Tibial nerve (tissue), 4 donors: Measurements from ENCODE around the gene MYRF. TPM values are rescaled to one million over a fixed set of nuclear protein-coding genes. Genes with fewer than 3 reads are reported as not detected.
A peak's percentile ranks its signal among the peaks of the same experiment; 100 is the strongest.

Source experiments
- DNase-seq, 2 donors: peaks; one replicate each; pipeline ENCODE4 v3.0.0-alpha.2; 2019; ENCODE audit warnings: low spot score in 2 of 2
- H3K27ac ChIP-seq, 4 donors: fragments of 200-600 bp; sonication (generic) in 3 of 4; one replicate each; pipeline ENCODE4 v1.5.1; 2017 to 2019; ENCODE audit warnings: mild to moderate bottlenecking in 1 of 4
- H3K27me3 ChIP-seq, 2 donors: fragments of 200-600 bp; sonication (generic) in 1 of 2; one replicate each; pipeline versions ENCODE4 v1.5.1 to v1.6.0; 2017 to 2019
- H3K36me3 ChIP-seq, 3 donors: fragments of 200-600 bp; sonication (generic); one replicate each; pipeline ENCODE4 v1.5.1; 2018 to 2019
- H3K4me1 ChIP-seq, 4 donors: fragments of 200-600 bp; sonication (generic) in 3 of 4; one replicate each; pipeline ENCODE4 v1.5.1; 2017 to 2019
- H3K4me3 ChIP-seq, 4 donors: fragments of 200-600 bp; sonication (generic) in 3 of 4; one replicate each; pipeline ENCODE4 v1.5.1; 2017 to 2019; ENCODE audit warnings: mild to moderate bottlenecking in 1 of 4, moderate library complexity in 1 of 4
- H3K9me3 ChIP-seq, 4 donors: fragments of 200-600 bp; sonication (generic) in 3 of 4; one replicate each; pipeline ENCODE4 v1.5.1; 2017 to 2019
- EP300 ChIP-seq, 2 donors: sonication (generic); formaldehyde crosslinking; IDR thresholded peaks; one replicate each; pipeline ENCODE4 v1.6.1; 2017; ENCODE audit warnings: antibody characterized with exemption in 2 of 2, mild to moderate bottlenecking in 1 of 2
- POLR2A ChIP-seq, 2 donors: fragments of 450-650 bp; IDR thresholded peaks; one replicate each; pipeline ENCODE4 v1.6.1; 2017; ENCODE audit warnings: antibody characterized with exemption in 2 of 2, mild to moderate bottlenecking in 2 of 2, moderate library complexity in 2 of 2
- WGBS, 2 donors: methylation state at CpG; one replicate each; pipeline ENCODE4 v1.1.5; 2018; 5-methylcytosine and 5-hydroxymethylcytosine counted together
- total RNA-seq, 4 donors: library from RNA; depleted of rRNA; stranded (reverse); fragments of >200 nt; gene quantifications; one replicate each; pipeline ENCODE4 v1.1.0, GENCODE V29; 2016
- TF ChIP-seq, protein P1 (sequence below), 5 experiments: fragments of 200-600 bp in 3 of 5; fragments of 450-650 bp in 2 of 5; sonication (generic) in 3 of 5; IDR thresholded peaks; one replicate each; pipeline ENCODE4 v1.5.1; 2016 to 2019; ENCODE audit warnings: antibody characterized with exemption in 5 of 5, mild to moderate bottlenecking in 3 of 5, moderate library complexity in 2 of 5

MYRF gene
- total RNA-seq, 4 donors from 2014 or later: 1.0 to 7.5 (median 2.1) TPM

DNA sequence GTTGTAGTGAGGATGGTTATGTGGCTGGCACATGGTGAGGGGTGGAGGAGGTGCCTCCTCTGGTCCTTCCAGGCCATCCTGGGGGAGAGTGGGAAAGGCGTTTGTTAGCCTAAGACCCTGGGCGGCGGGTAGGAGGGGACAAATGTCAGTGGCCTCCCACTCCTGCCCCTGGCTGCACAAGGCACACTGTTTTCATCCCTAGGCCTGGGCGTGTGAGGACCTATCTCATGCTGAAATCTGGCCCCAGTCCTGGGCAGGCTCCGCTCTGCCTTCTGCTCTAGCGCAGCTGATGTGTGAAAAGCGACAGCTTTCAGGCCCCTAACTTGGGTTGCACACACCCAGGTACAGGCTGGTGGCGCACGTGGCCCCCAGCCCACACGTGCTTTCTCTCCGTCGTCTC is 40.1 kb upstream of the MYRF start:
- Histone ChIP-seq H3K9me3 (no peaks in the 10 kb centered on the region), H3K27me3 (no peaks in the 10 kb centered on the region), H3K36me3 (no peaks in the 10 kb centered on the region), H3K27ac (peak overlapping the region in 2 of 4 donors; percentile 14 to 52), H3K4me3 (no peak overlapping the region), H3K4me1 (peaks cover 0 to 8% (median under 1%) of the 10 kb centered on the region in 4 donors)
- 65 to 70% methylated on average over 12 of the region's 12 CpGs for WGBS, 2 donors
- DNase-seq: no peak
- no peak for TF ChIP-seq EP300 (IDR thresholded peaks at IDR 0.05)
- TF ChIP-seq, protein P1, sequence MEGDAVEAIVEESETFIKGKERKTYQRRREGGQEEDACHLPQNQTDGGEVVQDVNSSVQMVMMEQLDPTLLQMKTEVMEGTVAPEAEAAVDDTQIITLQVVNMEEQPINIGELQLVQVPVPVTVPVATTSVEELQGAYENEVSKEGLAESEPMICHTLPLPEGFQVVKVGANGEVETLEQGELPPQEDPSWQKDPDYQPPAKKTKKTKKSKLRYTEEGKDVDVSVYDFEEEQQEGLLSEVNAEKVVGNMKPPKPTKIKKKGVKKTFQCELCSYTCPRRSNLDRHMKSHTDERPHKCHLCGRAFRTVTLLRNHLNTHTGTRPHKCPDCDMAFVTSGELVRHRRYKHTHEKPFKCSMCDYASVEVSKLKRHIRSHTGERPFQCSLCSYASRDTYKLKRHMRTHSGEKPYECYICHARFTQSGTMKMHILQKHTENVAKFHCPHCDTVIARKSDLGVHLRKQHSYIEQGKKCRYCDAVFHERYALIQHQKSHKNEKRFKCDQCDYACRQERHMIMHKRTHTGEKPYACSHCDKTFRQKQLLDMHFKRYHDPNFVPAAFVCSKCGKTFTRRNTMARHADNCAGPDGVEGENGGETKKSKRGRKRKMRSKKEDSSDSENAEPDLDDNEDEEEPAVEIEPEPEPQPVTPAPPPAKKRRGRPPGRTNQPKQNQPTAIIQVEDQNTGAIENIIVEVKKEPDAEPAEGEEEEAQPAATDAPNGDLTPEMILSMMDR (IDR thresholded peaks at IDR 0.05): no peak
- TF ChIP-seq POLR2A (IDR thresholded peaks at IDR 0.05): no peak

DNA sequence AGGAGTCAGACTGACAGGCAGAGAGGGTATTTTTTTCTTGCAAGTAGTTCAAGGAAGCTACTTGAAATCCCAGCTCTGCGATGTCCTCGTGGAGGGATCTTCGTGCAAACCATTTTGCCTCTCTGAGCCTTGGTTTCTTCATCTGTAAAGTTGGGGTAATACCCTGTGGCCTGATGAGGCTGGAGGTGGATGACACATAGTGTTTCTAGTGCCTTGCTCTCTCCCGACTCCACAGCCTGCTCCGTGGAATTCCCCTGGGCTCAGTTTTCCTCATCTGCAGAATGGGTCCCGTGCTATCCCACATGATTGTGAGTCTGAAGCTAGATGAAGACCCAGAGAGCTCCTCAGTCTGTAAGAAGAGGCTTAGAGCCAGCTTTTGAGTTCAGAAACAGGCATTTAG is 39.6 kb upstream of the MYRF start:
- 91 to 95% methylated on average over 6 of the region's 6 CpGs for WGBS, 2 donors

DNA sequence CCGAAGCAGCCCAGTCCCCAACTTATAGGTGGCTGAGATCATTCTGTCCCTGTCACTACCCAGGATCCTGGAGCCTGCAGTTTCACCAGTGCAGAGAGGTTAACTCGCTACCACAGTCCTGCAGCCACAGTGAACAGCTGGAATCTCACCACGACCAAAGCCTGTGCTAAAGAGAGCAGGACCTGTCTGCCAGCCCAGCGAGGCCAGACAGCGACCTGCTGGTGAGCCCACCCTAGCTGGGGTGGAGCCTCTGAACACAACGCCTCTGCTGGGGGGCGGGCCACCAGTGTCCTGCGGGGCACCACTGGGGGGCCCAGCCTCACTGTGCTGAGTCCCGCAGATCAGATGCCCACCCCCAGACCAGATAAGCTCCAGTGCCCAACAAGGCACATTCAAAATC is 39.0 kb upstream of the MYRF start:
- WGBS, 2 donors: 63 to 81% methylated on average over 4 to 7 of the region's 9 CpGs
- no peaks in the 10 kb centered on the region for H3K36me3 ChIP-seq

More for the DNA sequence above, 39.6 kb upstream of the MYRF start:
- Histone ChIP-seq H3K36me3 (no peaks in the 10 kb centered on the region), H3K9me3 (no peaks in the 10 kb centered on the region), H3K27ac (peak overlapping the region in 2 of 4 donors; percentile 14 to 52), H3K4me1 (peaks cover 0 to 13% (median 3%) of the 10 kb centered on the region in 4 donors), H3K27me3 (no peaks in the 10 kb centered on the region), H3K4me3 (no peak overlapping the region)
- DNase-seq: no peak
- TF ChIP-seq, protein P1 (IDR thresholded peaks at IDR 0.05): no peak
- TF ChIP-seq POLR2A (IDR thresholded peaks at IDR 0.05): no peak
- no peak for TF ChIP-seq EP300 (IDR thresholded peaks at IDR 0.05)

DNA sequence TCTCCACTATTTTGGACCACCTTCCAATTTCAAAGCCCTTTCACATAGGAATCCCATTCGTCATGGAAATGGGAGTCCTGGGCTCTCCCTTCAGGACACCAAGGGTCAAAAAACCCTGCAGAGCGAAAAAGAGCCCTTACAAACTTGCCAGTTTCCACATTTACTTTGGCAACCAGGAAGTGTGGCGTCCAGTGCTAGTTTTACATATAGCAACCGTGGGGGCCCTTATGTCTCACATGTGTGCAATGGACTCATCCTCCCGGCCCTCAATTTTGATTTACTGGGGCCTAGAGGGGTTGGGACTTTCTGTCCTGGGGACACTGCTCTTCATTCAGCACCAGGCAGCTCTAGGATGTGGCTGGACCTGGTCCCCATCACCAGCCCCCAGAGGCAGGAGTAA is 38.5 kb upstream of the MYRF start:
- Histone ChIP-seq H3K36me3 (no peaks in the 10 kb centered on the region), H3K4me3 (no peak overlapping the region), H3K27ac (no peak overlapping the region), H3K9me3 (no peaks in the 10 kb centered on the region), H3K4me1 (peaks cover 0 to 23% (median 8%) of the 10 kb centered on the region in 4 donors), H3K27me3 (no peaks in the 10 kb centered on the region)
- 38 to 45% methylated on average over 4 to 5 of the region's 5 CpGs for WGBS, 2 donors
- no peak for TF ChIP-seq POLR2A (IDR thresholded peaks at IDR 0.05)
- DNase-seq: no peak

More for the DNA sequence above, 39.0 kb upstream of the MYRF start:
- no peak overlapping the region for H3K4me3 ChIP-seq
- H3K9me3 ChIP-seq: no peaks in the 10 kb centered on the region
- H3K27ac ChIP-seq: no peak overlapping the region
- H3K4me1 ChIP-seq: peaks cover 0 to 19% (median 8%) of the 10 kb centered on the region in 4 donors
- no peaks in the 10 kb centered on the region for H3K27me3 ChIP-seq
- DNase-seq: no peak
- TF ChIP-seq EP300 (IDR thresholded peaks at IDR 0.05) (no peak), POLR2A (IDR thresholded peaks at IDR 0.05) (no peak)
- TF ChIP-seq, protein P1 (IDR thresholded peaks at IDR 0.05): no peak

DNA sequence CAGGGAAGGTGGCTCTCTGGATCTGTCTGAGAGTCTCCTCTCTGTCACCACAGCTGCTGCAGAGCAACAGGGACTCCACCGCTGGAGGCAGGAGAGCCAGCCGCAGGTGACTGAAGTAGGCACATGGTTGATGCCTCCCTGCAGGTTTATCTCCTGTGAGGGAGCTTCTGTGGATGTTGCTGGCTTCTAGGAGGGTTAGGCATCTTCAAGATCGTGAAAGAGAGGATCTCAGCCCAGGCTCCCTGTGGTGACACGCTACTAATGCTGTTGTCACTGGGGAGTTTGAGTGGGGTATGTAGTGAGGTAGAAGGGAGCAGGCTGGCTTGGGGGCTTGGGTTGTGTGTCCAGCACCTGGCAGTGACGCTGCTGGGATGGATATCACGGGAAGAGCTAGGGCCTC is 38.1 kb upstream of the MYRF start:
- H3K4me3 ChIP-seq: no peak overlapping the region
- no peaks in the 10 kb centered on the region for H3K36me3 ChIP-seq
- no peaks in the 10 kb centered on the region for H3K27me3 ChIP-seq
- no peak for DNase-seq
- peaks cover 0 to 28% (median 8%) of the 10 kb centered on the region in 4 donors for H3K4me1 ChIP-seq
- TF ChIP-seq POLR2A (IDR thresholded peaks at IDR 0.05) (no peak), EP300 (IDR thresholded peaks at IDR 0.05) (no peak)
- TF ChIP-seq, protein P1 (IDR thresholded peaks at IDR 0.05): no peak
- no peaks in the 10 kb centered on the region for H3K9me3 ChIP-seq
- 73 to 75% methylated on average over 6 of the region's 6 CpGs for WGBS, 2 donors
- H3K27ac ChIP-seq: no peak overlapping the region

DNA sequence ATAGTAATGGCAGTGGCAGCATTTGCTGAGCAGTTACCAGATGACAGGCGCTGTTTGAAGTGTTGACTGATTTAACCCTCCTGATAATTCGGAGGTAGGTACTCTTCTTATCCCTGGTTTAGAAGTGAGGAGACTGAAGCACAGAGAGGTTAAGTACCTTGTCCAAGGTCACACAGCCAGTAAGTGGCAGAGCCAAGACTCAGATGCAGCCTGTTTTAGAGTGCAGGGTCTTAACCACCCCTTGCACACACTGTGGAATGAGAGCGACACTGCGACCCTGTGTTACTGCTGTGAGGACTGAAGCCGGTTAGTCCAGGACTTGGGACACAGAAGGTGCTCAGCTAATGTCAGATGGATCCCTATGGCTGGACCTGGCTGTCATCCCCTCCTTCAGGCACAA is 37.5 kb upstream of the MYRF start:
- no peaks in the 10 kb centered on the region for H3K36me3 ChIP-seq
- no peak for DNase-seq
- H3K4me3 ChIP-seq: no peak overlapping the region
- H3K27ac ChIP-seq: no peak overlapping the region
- H3K9me3 ChIP-seq: no peaks in the 10 kb centered on the region
- no peak for TF ChIP-seq POLR2A (IDR thresholded peaks at IDR 0.05)
- no peak for TF ChIP-seq EP300 (IDR thresholded peaks at IDR 0.05)
- TF ChIP-seq, protein P1 (IDR thresholded peaks at IDR 0.05): no peak
- 87 to 96% methylated on average over 5 of the region's 5 CpGs for WGBS, 2 donors
- H3K27me3 ChIP-seq: no peaks in the 10 kb centered on the region
- H3K4me1 ChIP-seq: peaks cover 0 to 29% (median 8%) of the 10 kb centered on the region in 4 donors
